OCI-LY3 (cell line): ENCODE measurements around the gene HPD.

ENCODE experiments used
- H2AFZ ChIP-seq: fragments of 200-600, 300-600 bp; shearing (Covaris generic); 2 replicates; pipeline ENCODE4 v1.6.0; 2014; ENCODE audit warnings: antibody characterized with exemption, low read depth, low read length
- H3K27ac ChIP-seq: fragments of 200-600, 300-600 bp; sonication (generic); 2 replicates; pipeline ENCODE4 v1.5.1; 2014; ENCODE audit warnings: mild to moderate bottlenecking, low read length, moderate library complexity, mixed read lengths
- H3K27me3 ChIP-seq: fragments of 200-600, 300-600 bp; sonication (generic); 2 replicates; pipeline ENCODE4 v1.6.1; 2014; ENCODE audit warnings: low read depth, low read length, mixed read lengths
- H3K36me3 ChIP-seq: fragments of 200-600, 300-600 bp; sonication (generic); replicated peaks from 2 replicates; pipeline ENCODE3; 2014; ENCODE audit warnings: low read depth, low read length, mixed read lengths
- H3K4me1 ChIP-seq: fragments of 300-600, 200-600 bp; sonication (generic); 2 replicates; pipeline ENCODE4 v1.6.1; 2014; ENCODE audit warnings: low read length, mixed read lengths
- H3K4me2 ChIP-seq: fragments of 200-600, 300-600 bp; sonication (generic); 2 replicates; pipeline ENCODE4 v1.6.1; 2014; ENCODE audit warnings: low read length, mixed read lengths
- H3K4me3 ChIP-seq: fragments of 300-600, 200-600 bp; sonication (generic); 2 replicates; pipeline ENCODE4 v1.5.1; 2014; ENCODE audit warnings: antibody characterized with exemption, mild to moderate bottlenecking, low read length, moderate library complexity
- H3K79me2 ChIP-seq: fragments of 300-600, 200-600 bp; shearing (Covaris generic); 2 replicates; pipeline ENCODE4 v1.6.1; 2014; ENCODE audit warnings: mild to moderate bottlenecking, low read length, mixed read lengths
- H3K9ac ChIP-seq: fragments of 300-600, 200-600 bp; shearing (Covaris generic); 2 replicates; pipeline ENCODE4 v1.6.0; 2014; ENCODE audit warnings: mild to moderate bottlenecking, low read length, moderate library complexity
- H3K9me3 ChIP-seq: fragments of 200-600, 300-600 bp; shearing (Covaris generic); 2 replicates; pipeline ENCODE4 v1.6.1; 2014; ENCODE audit warnings: low read length, mixed read lengths; ENCODE audit not compliant: insufficient read depth
- H4K20me1 ChIP-seq: fragments of 200-600, 300-600 bp; sonication (generic); 2 replicates; pipeline ENCODE4 v1.6.1; 2016; ENCODE audit warnings: low read length, mixed read lengths; ENCODE audit not compliant: insufficient read depth
- CTCF ChIP-seq: fragments of 200-600, 300-600 bp; sonication (generic); IDR thresholded peaks from 2 replicates; pipeline ENCODE4 v1.5.1; 2014; ENCODE audit warnings: antibody characterized with exemption, low read length, low read depth
- EZH2phosphoT487 ChIP-seq: fragments of 200-600 bp; shearing (Covaris generic); IDR thresholded peaks from 2 replicates; pipeline ENCODE4 v1.6.1; 2018; ENCODE audit warnings: antibody characterized with exemption, mixed run types, low read depth

The HPD gene

GRCh38 chr12:121814429-121815119, 44.1 kb downstream of the HPD start:
- peaks cover 61% of the 10 kb centered on the region for H3K79me2 ChIP-seq

DNA sequence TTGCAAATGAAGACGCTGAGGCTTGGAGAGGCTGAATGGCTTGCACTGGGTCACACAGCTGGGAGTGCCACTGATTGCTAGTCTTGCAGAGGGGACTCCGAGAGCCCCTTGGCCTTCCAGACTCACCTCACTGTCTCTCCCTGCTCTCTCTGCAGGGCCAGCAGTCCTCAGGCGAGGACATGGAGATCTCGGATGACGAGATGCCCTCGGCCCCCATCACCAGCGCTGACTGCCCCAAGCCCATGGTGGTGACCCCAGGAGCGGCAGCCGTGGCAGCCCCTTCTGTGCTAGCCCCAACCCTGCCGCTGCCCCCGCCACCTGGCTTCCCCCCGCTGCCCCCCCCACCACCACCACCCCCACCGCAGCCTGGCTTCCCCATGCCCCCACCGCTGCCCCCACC, 44.7 kb downstream of the HPD start:
- H3K9ac ChIP-seq = no peak overlapping the region
- H4K20me1 ChIP-seq = peaks cover 38% of the 10 kb centered on the region
- no peak overlapping the region for H3K4me3 ChIP-seq
- peaks cover 18% of the 10 kb centered on the region for H3K4me1 ChIP-seq
- no peak overlapping the region for H3K4me2 ChIP-seq
- H3K27me3 ChIP-seq = no peaks in the 10 kb centered on the region
- no peak overlapping the region for H3K27ac ChIP-seq
- TF ChIP-seq EZH2phosphoT487 (no peak), CTCF (no peak)
- peaks cover 62% of the 10 kb centered on the region for H3K79me2 ChIP-seq
- H2AFZ ChIP-seq = no peak overlapping the region
- H3K9me3 ChIP-seq = no peaks in the 10 kb centered on the region
- peaks cover 79% of the 10 kb centered on the region for H3K36me3 ChIP-seq

More at GRCh38 chr12:121814429-121815119, 44.1 kb downstream of the HPD start:
- Histone ChIP-seq H2AFZ (no peak overlapping the region), H3K9me3 (no peaks in the 10 kb centered on the region), H3K4me3 (no peak overlapping the region), H3K36me3 (peaks cover 78% of the 10 kb centered on the region), H3K4me2 (no peak overlapping the region), H3K4me1 (peaks cover 18% of the 10 kb centered on the region), H3K27me3 (no peaks in the 10 kb centered on the region), H3K9ac (no peak overlapping the region), H3K27ac (no peak overlapping the region), H4K20me1 (peaks cover 38% of the 10 kb centered on the region)
- TF ChIP-seq EZH2phosphoT487 = no peak
- no peak for TF ChIP-seq CTCF

- Histone ChIP-seq H3K27me3 (no peaks in the 10 kb centered on the region), H2AFZ (no peak overlapping the region), H3K4me2 (peak overlapping the region; percentile 96; the same call in 1 of the 2 replicates), H3K79me2 (peaks cover 67% of the 10 kb centered on the region), H3K4me3 (no peak overlapping the region), H3K27ac (no peak overlapping the region), H3K36me3 (peaks cover 79% of the 10 kb centered on the region), H4K20me1 (peaks cover 38% of the 10 kb centered on the region), H3K9me3 (no peaks in the 10 kb centered on the region), H3K9ac (no peak overlapping the region), H3K4me1 (peaks cover 18% of the 10 kb centered on the region)
- TF ChIP-seq CTCF = no peak
- no peak for TF ChIP-seq EZH2phosphoT487
Measured at GRCh38 chr12:121812921-121813896, 45.5 kb downstream of the HPD start.

- no peaks in the 10 kb centered on the region for H3K9me3 ChIP-seq
- peak overlapping the region; percentile 31 for H3K9ac ChIP-seq
- peak; percentile 8; the same call in 1 of the 2 replicates for TF ChIP-seq CTCF
- no peak for TF ChIP-seq EZH2phosphoT487
- no peaks in the 10 kb centered on the region for H3K27me3 ChIP-seq
- no peak overlapping the region for H3K27ac ChIP-seq
- peak overlapping the region; percentile 96 for H3K4me2 ChIP-seq
- no peak overlapping the region for H2AFZ ChIP-seq
- H4K20me1 ChIP-seq = peaks cover 38% of the 10 kb centered on the region
- peaks cover 72% of the 10 kb centered on the region for H3K36me3 ChIP-seq
- peaks cover 21% of the 10 kb centered on the region for H3K4me1 ChIP-seq
- peaks cover 76% of the 10 kb centered on the region for H3K79me2 ChIP-seq
- H3K4me3 ChIP-seq = peak overlapping the region; percentile 79
Measured at GRCh38 chr12:121812320-121812871, 46.3 kb downstream of the HPD start.
